Spleen (tissue), 7 donors: ENCODE data around the gene SP110.

Experiments
- POLR2A ChIP-seq, 3 donors: fragments of 450-650 bp; IDR thresholded peaks; one replicate each; pipeline ENCODE4 v1.5.1; 2017; ENCODE audit warnings: antibody characterized with exemption in 3 of 3, mild to moderate bottlenecking in 1 of 3
- POLR2AphosphoS5 ChIP-seq, 3 donors: sonication (generic); formaldehyde crosslinking; IDR thresholded peaks; one replicate each; pipeline ENCODE4 v1.5.1; 2017; ENCODE audit warnings: antibody characterized with exemption in 3 of 3
- TF ChIP-seq, protein P1 (sequence below), 11 experiments: fragments of 200-600 bp in 7 of 11; fragments of 450-650 bp in 4 of 11; sonication (generic) in 4 of 11; IDR thresholded peaks in 8 of 11; conservative IDR thresholded peaks in 3 of 11; 1 replicate in 7 of 11; 2 replicates in 4 of 11; pipeline versions ENCODE4 v1.4.0 to v1.8.0; 2016 to 2021; ENCODE audit warnings: antibody characterized with exemption in 11 of 11, inconsistent platforms in 4 of 11, mild to moderate bottlenecking in 1 of 11
- donor health status: DM: no; HTN: no; CAD: no; lungs with moderate emphysema.
- donor health status: DM: no; HTN: no; CAD: no.
- donor health status: DM: no; HTN: no; CAD: no.

DNA sequence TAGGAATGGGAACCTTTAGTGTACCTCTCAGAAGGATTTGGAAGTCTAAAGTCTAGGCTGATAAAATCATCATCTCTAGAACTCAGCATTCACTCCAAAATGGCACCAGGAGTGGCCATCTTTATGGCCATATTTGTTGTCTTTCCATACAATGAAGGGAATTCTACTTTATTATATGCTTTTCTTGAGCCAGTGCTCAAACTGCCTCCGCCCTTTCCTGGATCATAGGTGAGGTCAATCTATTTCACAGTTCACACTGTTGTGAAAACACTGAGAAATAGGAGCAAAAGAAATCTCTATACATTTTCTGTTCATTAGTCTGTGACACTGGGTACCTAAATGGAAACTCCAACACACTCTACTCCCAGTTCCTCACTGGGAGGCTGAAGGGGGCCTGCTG, 55.6 kb downstream of the SP110 start:
- TF ChIP-seq POLR2A (IDR thresholded peaks at IDR 0.05) (no peak), POLR2AphosphoS5 (IDR thresholded peaks at IDR 0.05) (no peak)
- TF ChIP-seq, protein P1, sequence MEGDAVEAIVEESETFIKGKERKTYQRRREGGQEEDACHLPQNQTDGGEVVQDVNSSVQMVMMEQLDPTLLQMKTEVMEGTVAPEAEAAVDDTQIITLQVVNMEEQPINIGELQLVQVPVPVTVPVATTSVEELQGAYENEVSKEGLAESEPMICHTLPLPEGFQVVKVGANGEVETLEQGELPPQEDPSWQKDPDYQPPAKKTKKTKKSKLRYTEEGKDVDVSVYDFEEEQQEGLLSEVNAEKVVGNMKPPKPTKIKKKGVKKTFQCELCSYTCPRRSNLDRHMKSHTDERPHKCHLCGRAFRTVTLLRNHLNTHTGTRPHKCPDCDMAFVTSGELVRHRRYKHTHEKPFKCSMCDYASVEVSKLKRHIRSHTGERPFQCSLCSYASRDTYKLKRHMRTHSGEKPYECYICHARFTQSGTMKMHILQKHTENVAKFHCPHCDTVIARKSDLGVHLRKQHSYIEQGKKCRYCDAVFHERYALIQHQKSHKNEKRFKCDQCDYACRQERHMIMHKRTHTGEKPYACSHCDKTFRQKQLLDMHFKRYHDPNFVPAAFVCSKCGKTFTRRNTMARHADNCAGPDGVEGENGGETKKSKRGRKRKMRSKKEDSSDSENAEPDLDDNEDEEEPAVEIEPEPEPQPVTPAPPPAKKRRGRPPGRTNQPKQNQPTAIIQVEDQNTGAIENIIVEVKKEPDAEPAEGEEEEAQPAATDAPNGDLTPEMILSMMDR (IDR thresholded peaks at IDR 0.05 in 8 of 11, conservative IDR thresholded peaks at IDR 0.05 in 3 of 11), result no peak
